ENCODE results near the gene CRYBG3.

Gene CRYBG3

GRCh38 chr3:97949743-97950142 lies 127.9 kb downstream of the CRYBG3 start:
- no peak for DNase-seq

- no peak for DNase-seq
These were observed 128.5 kb downstream of the CRYBG3 start for GRCh38 chr3:97950360-97950759.

- DNase-seq = no peak
These were observed 130.5 kb downstream of the CRYBG3 start for GRCh38 chr3:97952280-97952679.

DNA sequence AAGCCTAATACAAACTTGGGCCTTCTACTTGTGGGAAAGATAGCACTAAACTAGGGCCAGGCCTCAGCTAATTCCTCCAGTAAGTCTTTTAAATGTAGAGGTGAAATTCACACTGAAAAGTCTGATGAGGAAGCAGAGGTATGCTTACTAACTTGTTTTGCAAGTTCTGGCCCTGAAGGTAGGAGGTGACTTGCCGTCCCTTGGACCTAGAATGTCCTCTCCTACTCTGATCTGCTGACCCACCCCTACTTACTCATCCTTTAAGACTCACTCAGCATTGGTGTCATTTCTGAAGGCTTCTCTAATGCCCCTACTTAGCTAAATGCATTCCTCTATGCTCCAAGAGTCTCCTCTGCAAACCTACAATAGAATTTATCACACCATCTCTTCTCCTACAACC lies 131.1 kb downstream of the CRYBG3 start:
- no peak for DNase-seq

DNA sequence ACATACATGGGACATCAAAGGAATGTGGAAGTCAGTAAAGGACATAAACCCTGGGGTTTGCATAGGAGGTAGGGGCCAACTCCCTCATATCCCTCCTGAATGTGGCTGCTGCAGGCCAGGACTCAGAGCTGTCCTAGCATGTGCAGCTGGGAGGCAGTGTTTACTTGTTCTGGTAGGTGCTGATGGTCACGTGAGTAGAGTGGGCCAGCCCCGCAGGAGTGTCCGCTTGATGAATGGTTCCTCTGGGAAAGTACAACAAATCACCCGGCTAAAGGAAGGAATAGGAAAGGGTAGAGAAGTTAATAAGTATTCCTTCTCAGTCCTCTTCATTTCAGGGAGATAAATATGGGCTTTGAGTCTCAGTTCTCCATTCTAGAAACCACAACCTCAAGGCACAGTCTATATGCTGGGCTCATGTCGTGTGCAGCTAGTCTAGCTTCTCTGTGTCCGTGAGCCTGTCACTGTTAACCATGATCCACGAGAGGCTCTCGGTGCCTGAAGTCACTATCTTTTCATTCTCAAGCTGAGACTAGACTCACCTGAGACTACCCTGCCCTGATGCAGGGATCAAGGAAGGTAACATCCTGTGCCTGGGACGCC lies 132.5 kb downstream of the CRYBG3 start:
- no peak for DNase-seq

DNA sequence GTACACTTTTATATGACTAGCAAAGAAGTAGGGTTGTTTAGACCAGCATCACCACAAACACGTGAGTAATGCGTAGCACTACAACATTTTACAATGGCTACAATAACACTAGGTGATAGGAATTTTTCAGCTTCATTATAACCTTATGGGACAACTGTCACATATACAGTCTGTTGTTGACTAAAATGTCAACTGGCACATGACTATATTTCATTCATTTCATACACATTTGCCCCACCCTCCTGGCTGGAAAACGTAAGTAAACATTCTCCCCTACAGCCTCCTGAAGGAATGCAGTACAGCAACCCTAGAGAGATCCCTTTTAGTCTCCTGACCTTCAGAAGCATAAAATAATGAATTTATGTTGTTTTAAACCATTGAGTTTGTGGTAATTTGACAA lies 134.2 kb downstream of the CRYBG3 start:
- DNase-seq = no peak

DNA sequence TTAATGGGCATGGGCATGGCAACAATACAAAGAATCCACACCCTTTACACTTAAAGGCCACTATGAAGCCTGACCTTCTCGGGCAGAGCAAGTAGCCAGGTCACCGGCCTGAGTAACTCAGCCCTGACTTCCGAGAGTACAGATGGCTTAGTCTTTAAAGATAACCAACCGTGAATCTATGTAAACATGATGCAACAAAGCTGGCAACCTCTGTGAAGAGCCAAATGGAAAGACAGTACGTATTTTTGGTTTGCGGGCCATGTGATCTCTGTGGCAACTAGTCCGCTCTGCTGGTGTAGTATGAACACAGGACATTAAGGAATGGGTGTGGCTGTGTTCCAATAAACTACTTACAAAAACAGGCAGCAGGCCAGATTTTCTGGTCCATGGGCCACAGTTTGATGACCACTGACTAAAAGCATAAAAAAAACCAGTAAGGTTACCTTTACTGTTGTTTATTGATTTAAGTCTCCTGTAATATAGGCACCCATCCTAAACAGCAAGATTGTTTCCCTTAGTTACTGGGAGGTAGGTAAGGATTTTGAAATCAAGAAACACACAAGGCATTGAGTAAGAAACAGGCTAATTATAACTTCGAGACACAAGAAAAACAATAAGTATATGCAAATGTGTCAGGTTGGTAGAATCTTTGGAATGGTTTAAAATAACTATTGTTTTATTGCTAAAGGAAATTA lies 136.0 kb downstream of the CRYBG3 start:
- no peak for DNase-seq

DNA sequence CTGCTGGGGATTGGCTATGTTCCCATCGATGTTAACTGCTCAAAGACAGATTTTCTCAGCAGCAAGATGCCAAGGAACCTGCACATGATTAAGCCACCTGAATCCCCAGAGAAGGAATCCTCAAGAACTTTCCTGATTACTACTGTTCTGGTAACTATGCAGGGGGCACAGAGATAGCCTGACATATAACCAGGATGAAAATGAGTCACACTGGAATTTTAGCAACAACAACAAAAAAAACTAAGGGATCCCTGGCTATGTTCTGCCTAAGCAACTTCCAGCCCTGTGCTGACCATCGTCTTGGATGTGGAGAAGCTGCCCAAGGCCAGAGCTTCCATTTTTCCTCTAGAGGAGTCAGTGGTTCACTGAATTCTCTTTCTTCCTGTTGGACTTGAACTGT lies 136.6 kb downstream of the CRYBG3 start:
- no peak for DNase-seq

- DNase-seq = no peak
These were observed 137.0 kb downstream of the CRYBG3 start for GRCh38 chr3:97958796-97959195.

DNA sequence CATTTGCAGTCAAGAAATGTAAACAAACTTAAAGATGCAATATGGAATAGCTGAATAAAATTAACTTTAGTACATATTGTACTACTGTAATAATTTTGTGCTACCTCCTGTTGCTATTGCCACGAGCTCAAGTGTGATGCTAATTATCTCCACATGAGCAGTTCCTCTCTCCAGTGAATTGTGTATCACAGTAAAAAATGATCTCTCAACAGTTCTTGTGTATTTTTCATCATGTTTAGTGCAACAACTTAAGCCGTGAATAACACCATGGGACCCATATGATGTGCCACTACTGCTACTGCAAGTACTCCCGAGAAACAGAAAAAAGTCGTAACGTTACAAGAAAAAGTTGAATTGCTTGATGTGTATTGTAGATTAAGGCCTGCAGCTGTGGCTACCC lies 138.1 kb downstream of the CRYBG3 start:
- no peak for DNase-seq

DNA sequence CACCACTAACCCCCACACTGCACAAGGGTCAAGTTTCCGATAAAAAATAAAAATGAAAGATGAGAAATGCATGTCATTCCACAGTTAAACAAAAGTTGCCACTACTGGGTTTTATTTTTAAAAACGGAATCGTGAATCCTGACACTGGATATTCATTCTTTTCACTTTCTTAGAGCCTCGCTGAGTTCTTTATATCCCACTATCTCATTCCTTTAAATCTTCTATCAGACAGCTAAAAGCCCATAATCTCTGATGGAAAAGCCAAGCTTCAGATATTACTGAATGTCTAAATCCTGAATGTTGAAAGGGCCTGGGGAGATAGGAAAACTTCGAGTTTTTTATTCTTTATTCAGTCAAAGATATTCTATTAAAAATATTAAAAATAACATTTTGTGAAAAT lies 138.7 kb downstream of the CRYBG3 start:
- no peak for DNase-seq

GRCh38 chr3:97960993-97961766 lies 139.4 kb downstream of the CRYBG3 start:
- DNase-seq = no peak

DNA sequence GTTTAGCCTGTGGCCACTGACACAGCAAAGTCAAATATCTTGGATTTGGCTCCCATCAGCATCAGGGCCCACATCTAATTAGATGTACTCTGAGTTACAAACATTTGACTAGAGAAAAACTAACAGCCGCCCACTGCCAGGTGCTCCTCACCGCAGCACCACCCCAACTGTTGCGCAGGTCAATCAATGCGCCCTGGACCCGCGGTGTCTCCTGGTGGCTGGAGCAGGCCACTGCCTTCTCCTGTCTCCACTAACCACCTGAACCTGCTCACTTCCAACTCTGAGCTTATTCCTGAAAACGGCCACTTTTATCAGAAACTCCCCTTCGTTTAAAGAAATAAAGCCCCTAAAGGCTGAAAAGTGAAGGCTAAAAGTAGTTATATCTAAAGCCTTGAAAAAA lies 146.2 kb downstream of the CRYBG3 start:
- no peak for DNase-seq

- DNase-seq = no peak
These were observed 146.6 kb downstream of the CRYBG3 start for GRCh38 chr3:97968376-97968775.

DNA sequence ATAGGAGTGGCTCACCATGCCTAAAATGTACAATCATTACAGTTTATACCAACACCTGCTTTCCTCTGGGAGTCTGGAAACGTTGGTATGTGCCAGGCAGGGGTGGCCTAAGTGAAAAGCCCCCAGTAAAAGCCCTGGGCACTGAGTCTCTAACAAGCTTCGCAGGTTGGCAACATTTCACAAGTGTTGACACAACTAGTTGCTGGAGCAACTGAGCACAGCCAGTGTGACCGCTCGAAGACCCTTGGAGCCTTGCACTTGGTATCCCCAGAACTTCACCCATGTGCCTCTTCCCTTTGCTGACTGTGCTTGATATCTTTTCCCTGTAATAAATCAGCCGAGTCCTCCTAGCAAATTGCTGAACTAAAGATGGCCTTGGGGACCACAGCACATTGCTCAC lies 147.7 kb downstream of the CRYBG3 start:
- no peak for DNase-seq

DNA sequence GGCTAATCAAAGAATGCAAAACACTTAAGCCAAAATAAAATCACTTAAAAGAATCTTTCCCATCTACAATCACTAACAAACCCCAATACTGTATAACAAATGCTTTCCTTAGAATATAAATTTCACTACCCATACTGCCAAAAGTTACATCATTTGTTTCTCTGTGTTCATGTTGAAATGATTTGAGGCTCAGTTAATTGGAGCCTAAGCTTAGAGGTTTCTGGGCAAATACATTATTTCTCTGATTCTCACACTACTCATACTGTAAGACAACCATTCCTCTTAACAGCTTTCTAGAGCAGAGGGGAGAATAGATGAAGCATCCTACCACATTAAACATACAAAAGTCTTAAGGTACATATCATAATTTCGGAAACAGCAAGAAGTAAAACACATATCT lies 148.3 kb downstream of the CRYBG3 start:
- DNase-seq = no peak

- DNase-seq = no peak
These were observed 149.3 kb downstream of the CRYBG3 start for GRCh38 chr3:97970956-97971620.

DNA sequence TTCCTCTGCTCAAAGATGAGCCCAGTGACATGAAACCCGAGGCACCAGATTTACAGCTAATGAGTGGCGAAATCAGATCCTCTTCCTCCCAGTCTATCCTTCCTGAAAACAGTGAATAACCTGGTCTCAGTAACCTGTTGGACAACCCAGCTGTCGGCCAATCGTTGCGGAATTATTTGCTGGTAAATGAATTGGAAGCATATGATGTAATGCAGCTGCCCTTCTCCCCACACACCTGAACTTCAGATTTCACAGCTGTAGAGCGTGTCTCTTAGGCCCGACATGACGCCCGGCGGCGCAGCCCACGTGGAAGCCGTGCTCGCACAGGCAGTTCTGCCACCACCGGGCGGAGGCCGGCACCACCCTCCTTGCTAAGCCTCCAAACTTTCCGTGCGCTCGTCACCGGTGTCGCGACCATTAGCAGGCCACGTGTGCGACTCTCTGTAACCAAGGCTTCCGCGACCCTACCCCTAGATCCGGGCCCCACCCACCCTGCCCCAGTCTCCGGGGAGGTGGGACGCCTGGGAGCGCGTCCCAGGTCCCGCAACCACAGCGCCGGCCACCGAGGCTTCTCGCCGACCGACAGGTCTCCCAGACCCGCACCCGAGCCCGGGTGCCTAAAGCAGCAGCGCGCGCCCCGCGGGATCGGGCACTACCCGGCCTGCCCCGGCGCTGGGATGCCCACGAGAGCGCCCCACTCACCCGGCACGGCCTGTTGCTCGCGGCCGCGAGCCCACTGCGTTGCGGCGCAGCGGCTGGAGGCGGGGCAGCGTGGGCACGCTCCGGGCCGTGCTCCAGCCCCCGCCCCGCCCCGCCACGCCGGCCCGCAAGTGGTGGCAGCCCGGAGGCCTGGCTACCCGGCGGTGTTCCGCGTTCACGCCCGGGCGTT lies 150.1 kb downstream of the CRYBG3 start, which contains the start of gene RIOX2:
Gene RIOX2, minus strand, starts transcription at position 753 of the 889 bp plus-strand sequence. CDS start 4,838 bp downstream, outside the sequence.
- peak; percentile 82 to 85 for DNase-seq

GRCh38 chr3:97972976-97973375 lies 151.2 kb downstream of the CRYBG3 start:
- no peak for DNase-seq

DNA sequence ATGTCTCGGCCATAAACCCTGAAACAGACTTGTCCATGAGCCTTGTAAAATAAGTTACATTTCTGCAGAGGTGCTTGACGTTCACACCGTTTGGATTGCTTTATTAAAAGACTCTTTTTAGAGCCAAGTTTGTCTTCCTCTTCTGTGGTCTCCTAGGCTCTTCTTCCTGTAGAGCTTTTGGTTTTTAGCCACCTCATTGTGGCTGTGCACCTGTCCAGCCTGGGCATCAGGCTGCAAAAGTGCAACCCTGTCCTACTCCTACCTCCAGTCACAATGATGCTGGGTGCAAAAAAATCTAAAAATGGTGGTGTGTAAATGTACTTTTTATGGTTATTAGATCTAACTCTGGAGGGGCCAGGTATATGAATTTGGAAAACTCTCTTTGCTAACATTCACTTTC lies 153.2 kb downstream of the CRYBG3 start:
- DNase-seq = no peak

DNA sequence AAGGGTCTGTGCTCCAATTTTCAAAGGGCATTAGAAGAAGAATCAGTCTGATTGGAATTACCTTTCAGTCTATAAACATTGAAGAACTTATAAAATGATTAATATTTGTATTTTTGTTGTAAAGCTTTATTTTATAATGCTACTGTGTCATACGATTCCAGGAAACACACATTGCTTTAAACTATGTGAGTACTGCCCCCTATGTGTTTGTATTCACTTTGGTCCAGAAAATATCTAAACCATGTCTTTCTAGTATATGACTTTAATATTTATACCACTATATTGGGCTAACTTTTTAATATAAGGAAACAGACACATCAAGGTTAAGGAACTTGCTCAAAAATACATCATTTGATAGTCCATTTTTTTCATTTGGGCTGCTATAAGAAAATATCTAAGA lies 153.7 kb downstream of the CRYBG3 start:
- no peak for DNase-seq

DNA sequence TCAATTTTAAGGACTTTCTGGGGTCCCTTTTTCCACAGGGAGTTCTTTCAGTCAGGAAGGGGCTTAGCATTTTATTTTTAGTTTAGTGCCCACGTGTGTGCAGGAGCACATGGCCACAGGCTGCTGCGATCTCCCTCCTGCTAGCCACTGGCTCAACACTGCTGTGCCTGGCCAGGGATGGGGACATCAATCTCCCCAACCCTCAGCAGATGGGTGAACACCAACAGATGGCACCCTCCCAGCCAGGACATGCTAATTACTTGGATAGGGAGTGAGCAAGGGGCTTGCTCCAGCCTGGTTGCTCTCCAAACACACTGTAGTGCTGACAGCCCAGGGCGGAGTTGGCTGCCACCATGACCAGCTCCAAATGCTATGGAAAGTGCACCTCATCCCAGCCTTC lies 157.8 kb downstream of the CRYBG3 start:
- DNase-seq = no peak

All from activated T-cell treated with anti-CD3 and anti-CD28 coated beads, Interleukin-2, amount 50 U/mL, for 48 hours (primary cell).